GM15510 (cell line): Measurements from ENCODE around the gene PTPRK.

Experiments used
- POLR2A ChIP-seq: IDR thresholded peaks from 3 replicates; pipeline ENCODE4 v1.6.1; 2011; ENCODE audit warnings: borderline replicate concordance; ENCODE audit not compliant: insufficient read length; ENCODE audit errors: extremely low read depth

PTPRK gene

GRCh38 chr6:127924440-127924839 is 596.0 kb downstream of the PTPRK start:
- TF ChIP-seq POLR2A: no peak

- TF ChIP-seq POLR2A: no peak
These were observed 596.4 kb downstream of the PTPRK start for GRCh38 chr6:127924031-127924430.

- TF ChIP-seq POLR2A: no peak
These were observed 597.3 kb downstream of the PTPRK start for GRCh38 chr6:127923135-127923534.

GRCh38 chr6:127921982-127922381 is 598.4 kb downstream of the PTPRK start:
- TF ChIP-seq POLR2A: no peak

DNA sequence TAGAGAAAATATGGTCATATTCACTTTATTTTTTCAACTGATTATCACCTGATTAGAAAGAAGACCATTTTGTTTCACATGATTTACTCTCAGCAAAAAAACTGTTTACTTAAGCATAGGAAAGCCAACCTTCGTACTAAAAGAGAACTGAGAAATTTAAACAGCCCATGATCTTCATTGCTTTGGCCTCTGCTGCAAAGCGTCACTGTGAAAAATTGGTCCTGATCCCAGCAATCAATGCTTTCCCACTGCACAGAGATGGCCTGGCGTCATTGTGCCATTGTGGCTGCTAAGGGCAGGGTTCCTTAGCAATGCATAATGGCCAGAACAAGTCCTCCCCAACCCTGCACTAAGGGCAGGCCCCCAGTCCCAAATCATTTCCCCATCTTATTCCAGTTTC is 599.6 kb downstream of the PTPRK start:
- TF ChIP-seq POLR2A: no peak
